ENCODE results near the gene ANKS1A.
"Not testable (repeated sequence)": the region's sequence is repeated elsewhere in the genome, so short reads cannot be mapped to it uniquely, and the experiment has no call there.

ANKS1A gene

DNA sequence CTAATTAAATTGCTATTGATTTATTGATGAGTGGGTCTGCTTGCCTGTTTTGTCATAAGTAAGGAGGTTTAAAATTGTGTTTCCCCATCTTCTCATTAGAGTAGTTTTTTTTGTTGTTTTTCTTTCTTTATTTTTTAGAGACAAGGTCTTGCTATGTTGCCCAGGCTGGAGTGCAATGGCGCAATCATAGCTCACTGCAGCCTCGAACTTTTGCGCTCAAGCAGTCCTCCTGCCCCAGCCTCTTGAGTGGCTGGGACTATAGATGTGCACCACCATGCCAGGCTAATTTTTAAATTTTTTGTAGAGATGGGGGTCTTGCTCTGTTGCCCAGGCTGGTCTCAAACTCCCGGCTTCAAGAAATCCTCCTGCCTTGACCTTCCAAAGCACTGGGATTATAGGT lies 31.0 kb downstream of the ANKS1A start:
- no peak for DNase-seq

DNA sequence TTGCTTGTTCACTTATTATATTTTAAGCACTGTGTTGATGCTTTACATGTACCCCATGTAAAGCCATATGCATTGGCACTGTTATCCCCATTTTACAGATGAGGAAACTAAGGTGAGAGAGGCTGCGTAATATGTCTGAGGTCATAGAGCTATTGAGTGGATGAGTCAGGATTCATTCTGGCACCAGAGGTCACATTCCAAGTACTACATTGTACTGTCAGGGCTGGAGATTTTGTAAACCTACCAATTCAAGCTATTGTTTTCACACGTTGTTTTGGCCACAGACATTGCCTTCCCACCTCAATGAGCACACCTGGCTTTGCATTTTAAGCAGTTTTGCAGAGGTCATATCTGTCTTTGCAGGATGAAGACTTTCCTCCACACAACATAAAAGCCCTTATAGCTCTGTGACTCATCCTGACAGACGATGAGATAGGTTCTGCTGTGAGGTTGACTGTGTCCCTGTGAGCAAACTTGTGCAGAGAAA lies 33.2 kb downstream of the ANKS1A start:
- no peak for DNase-seq

DNA sequence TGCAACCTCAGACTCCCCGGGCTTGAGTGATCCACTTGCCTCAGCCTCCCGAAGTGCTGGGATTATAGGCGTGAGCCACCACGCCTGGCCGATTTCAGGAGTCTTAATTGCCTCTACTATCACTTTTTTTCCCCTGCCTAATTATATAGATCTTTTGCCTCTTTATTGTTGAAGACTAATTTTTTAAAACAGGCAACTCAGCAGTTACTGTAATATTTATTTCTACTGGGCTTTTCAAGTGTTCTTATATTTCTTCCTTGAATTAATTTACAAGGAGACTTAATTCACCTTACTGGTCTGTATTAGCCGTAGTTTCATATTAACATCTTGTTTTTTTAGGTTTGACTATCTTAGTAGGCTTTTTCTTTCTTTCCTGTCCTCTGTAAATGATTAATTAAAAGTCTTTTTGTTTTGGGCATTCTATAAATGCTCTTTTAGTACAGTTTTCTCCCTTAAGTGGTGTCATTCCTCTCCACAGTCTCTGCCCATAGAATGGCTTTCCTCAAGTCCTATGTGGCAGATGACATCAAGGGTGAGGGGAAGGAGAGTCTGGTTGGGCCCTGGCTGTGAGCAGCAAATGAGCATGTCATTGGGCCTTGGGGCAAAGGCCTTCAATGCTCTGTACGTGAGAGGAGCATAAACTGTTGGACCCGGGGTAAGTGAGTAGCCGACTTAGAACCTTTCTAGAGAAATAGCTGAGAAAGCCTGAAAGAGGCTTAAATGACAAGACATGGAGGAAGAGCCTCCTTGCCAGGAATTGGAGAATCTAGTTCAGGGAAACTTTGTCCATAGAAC lies 36.0 kb downstream of the ANKS1A start:
- DNase-seq: no peak

DNA sequence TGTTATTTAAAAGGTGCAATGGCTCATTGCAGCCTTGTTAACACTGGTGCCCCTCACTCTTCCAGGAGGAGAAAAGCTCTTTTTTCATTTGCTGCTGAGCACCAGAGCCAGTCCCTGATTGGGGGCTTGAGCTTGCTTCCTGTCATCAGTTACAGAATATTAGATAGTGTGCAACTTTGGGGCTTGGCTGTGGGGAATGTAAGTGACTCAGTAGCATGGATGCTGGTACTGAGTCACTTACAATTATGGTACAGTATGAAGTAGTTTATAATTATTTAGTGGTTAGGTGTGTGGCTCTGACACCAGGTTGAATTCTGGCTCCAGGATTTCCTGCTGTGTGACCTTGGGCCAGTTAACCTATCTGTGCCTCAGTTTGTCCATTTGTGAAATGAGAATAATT lies 37.6 kb downstream of the ANKS1A start:
- DNase-seq: no peak

DNA sequence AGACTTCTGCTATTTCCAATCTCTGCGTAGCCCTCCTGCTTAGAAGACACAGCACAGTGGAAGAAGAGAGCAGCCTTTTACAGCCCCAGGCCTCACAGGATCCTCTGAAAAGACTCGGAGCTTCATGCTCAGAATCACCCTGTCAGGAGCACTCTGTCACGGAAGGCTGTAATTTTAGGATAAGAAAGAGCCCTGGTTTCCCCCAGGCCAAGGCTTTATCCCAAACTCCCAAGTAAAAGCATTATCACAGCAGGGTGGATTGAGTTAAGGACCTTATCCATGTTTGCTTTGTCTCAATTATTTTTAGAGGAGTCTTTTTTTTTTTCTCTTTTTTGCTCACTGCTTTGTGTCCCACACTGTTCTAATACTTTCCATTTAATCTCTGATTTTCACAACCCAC lies 39.2 kb downstream of the ANKS1A start:
- DNase-seq: no peak

DNA sequence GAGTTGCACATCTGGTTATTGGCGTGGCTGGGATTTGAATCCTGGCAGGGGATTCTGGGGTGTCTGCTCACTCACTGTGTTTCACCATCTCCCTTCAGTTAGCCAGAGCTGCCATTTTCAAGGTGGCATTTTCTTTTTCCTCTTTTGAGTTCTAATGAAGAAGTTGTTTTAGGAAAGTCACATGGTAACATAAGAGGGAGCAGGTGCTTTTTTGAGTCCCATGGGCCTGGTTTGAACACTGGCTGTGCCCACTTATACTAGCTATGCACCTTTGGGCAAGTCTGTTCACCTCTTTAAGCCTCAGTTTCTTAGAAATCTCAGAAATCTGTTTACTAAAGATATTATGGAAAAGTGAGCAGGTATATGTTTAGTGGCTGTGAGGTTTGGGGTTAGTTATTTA lies 39.6 kb downstream of the ANKS1A start:
- DNase-seq: peak; percentile 37

DNA sequence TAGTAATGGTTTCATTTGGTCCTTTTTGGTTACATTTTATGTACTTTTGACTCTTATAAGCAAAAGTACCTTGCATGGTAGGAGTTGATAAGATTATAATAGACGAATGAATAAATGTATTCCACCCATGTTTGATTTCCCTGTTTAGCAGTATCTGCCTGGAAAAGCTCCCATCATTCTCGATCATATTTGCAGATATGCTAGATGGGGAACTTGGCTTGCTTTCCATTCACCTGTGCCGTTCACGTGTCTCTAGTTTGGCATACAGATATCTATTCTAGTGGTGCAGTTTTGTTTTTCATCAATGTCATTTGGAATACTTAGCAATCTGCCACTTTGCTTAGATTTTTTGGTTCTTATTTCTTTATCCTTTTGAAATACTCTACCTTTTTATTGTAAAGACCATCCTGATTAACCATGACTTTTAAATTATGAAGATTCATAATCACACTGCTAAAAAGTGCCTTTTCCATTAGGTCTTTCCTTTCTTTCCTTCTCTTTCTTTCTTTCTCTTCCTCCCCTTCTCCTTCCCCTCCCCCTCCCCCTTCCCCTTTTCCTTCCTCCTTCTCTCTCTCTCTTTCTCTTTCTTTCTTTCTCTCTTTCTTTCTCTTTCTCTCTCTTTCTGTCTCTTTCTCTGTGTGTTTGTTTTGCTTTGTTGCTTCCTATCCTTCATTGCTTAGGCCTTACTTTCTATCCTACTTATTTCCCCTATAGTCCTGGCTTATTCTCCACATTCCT lies 40.4 kb downstream of the ANKS1A start:
- DNase-seq: no peak

DNA sequence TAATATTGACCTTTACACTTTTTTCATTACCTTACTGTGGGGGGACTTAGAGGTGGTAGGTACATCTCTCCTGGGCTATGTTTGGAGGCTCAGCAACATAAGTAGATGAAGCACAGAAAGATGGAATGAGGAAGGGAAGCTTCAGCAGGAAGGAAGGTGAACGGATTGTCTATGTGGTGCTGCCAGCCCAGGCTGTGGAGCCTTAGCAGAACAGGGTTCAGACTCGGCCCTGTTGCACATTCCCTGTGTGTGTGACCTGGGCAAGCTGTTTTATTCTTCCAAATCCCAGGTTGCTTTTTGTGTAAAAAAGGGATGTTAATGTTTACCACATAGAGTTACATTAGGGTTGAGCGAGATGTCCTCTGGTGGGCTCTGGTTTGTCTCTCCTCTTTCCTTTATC lies 41.2 kb downstream of the ANKS1A start:
- no peak for DNase-seq

DNA sequence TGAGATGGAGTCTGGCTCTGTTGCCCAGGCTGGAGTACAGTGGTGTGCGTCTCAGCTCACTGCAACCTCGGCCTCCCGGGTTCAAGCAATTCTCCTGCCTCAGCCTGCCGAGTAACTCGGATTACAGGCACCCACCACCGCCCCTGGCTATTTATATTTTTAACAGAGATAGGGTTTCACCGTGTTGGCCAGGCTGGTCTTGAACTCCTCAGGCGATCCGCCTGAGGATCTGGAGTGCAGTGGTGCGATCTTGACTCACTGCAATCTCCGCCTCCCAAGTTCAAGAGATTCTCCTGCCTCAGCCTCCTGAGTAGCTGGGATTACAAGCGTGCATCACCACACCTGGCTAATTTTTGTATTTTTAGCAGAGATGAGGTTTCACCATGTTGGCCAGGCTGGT lies 43.1 kb downstream of the ANKS1A start:
- not testable (repeated sequence) for DNase-seq

DNA sequence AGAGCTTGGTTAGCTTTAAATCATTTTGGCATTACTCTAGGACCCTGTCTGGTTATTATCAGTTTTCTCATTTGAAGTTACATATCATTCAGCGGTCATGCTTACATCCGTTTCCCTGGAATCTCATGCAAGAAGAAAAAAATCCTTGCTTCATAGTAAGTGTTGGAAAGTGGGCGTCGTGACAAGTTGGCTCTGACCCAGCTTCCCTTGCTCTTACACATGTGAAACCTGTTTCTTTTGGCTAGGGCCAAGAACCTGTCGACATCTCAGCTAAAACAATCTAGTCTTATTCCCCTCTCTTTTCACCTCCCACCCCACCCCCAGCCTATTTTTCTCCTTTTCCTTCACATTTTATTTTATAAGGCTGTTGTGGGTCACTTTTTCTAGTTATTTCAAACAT lies 45.5 kb downstream of the ANKS1A start:
- DNase-seq: no peak

DNA sequence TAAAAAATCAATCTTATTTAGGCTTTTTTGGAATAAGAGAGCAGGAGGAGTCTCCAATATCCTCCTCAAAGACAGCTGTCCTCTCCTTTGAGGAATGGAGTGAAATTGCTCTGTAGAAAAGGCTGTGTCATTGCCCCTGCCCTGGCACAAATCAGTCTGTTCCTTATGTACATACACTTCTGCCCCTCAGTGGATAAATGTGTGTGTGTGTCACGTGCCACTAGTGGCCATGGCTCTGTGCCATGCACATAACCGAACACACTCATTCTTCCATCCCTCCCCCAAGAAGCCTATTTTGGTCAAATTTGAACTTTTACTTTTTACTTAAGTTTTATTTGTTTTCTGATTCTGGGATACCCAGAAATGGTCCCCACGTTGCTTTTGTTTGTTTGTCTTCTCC lies 49.2 kb downstream of the ANKS1A start:
- DNase-seq: no peak

DNA sequence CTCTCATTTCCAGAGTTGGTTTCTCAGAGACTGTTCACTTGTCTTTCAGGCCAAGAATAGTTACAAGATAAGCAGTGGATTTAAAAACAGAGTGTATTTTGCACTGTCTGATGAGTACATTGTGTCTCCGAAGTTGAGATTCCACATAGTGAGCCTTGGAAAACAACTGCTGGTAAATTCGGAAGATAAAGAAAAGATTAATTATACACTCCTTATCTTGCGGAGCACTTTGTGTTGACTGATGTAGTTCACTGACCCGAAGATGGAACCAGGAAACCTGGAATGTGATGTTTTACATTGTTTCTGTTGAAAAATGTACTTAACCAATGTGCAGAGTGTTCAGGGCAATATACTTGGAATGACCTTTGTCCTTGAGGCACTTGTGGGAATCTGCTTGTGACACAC lies 51.0 kb downstream of the ANKS1A start:
- DNase-seq: no peak

DNA sequence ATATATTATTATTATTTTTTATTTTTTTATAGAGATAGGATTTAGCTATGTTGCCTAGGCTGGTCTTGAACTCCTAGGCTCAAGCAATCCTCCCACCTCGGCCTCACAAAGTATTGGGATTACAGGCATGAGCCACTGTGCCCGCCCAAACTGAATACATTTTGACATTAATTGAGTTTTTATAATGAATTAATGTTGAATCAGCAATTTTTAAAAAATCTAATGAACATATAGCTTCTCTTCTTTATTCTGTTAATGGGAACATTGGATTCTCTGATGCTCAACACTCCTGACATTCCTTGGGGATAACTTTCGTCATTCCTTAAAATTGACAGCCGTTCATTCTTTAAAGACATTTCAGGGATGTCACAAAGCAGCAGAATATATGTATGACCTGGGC lies 52.4 kb downstream of the ANKS1A start:
- DNase-seq: no peak

DNA sequence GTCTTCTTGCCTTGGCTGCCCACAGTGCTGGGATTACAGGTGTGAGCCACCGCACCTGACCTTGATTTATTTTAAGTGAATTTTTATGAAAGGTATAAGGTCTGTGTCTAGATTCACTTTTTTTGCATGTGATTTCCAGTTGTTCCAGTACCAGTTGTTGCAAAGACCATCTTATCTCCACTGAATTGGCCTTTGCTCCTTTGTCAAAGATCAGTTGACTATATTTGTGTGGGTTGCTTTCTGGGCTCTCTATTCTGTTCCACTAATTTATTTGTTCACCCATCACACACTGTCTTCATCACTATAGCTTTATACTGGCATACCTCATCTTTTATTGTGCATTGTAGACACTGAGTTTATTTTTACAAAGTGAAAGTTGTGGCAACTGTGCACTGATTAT lies 56.3 kb downstream of the ANKS1A start:
- DNase-seq: no peak

DNA sequence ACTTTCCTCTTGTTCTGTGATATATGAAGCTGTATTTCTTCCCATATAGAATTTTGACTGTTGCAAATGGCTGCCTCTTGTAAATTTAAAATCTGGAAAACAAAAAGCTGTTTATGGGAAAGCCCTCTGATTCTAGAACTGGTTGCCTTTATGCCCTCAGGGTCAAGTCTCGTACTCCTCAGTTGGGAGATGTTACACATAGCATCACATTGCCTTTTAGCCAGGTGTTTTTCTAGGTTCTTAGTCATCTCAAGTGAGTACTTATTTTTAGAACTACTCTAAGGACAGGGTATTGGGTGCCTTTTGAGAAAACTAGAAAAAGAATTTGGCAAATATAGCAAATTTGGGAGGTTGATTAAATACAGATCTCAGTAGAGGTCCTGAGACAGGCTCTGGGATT lies 58.5 kb downstream of the ANKS1A start:
- DNase-seq: no peak

DNA sequence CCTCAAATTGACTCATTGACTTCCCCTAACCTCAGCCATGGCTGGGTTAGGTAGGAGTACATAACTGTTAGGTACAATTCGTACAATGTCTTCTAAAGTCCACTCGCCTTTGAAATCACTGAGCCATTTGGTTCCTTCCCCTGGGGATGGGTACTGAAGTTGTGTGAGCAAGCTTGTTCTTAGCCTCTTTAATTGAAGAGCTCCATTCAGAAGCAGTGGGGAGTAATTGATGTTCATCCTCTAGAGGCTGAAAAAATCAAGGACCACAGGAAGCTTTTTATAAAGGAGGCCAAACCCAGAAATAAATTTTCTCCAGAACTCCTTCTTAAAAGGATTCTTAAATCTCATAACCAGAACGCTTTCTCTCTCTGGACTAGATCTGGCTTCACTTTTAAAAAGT lies 60.6 kb downstream of the ANKS1A start:
- peak; percentile 38 for DNase-seq

DNA sequence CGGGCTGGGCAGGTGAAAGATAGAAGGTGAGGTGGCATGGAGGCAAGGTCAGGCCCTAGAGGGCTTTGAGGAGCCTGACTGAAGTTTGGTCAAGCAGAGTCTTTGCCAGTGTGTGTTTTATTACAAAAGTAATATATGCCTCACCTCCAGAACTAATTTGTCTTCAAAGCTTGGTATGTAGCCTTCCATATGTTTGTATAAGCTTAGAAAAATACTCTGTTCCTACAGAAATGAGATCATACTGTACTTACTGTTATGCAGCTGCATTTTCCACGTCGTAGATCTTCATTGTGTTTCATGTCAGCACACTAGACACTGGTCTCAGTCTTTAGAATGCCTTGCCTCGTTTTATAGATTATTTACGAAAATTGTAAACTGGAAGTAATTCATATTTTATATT lies 61.8 kb downstream of the ANKS1A start:
- DNase-seq: no peak

DNA sequence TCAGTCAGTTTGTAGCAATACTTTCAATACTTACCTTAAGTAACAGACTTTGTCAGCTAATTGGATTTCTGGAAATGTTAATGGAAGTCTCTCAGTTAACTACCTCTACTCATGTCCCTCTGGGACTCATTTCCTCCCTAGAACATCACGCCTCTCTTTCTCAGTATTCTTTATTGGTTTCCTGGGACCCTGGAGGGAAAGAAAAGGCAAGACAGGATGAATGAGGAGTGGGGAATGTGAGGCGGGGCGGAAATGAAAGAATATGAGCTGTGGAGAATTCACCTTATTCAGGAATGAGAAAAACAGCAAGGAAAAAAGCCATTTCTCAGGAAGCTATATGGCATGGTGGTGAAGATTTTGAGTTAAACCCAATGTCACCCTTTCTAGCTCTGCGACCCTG lies 62.7 kb downstream of the ANKS1A start:
- DNase-seq: no peak

DNA sequence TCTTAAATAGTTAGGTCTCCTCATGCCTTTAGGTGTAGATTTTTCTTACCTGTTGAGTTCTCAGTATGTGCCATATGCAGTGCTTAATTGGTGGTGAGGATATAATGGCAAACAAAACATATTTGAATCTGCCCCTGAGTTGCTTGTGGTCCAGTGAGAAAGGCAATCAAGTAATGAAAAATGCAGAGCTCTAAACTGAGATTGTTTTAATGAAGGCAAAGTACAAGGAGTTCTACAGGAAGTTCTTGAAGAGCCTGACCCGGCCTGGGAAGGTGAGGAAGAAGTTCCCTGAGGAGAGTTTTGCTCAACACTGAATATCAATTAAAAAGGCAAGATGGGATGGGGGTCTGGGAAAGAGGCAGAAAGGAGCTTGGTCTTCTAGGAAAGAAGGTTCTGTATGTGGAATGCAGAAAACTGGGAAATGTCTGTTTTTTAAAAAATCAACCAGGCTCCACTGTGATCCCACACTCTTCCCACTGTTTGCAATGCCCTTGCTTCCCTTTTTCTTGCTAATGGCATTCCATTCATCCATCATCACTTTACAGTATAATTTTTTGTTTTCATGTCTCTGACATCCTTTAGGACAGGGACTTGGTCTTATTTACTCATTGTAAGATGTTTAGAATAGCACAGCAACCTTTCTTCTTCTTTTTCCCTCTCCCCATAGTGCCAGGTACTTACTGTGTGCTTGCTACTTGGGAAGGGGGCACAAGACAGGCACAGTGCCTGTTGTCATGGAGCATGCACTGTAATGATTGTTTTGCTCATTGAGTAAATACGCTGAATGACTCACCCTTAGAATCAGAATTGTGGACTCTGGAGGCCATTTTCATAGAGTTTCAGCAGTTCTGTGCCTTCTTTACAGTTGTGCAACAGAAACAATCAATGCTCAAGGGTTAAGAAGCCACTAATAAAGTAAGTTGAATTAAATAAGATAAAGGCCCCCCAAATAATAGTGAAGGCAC lies 64.3 kb downstream of the ANKS1A start:
- no peak for DNase-seq

DNA sequence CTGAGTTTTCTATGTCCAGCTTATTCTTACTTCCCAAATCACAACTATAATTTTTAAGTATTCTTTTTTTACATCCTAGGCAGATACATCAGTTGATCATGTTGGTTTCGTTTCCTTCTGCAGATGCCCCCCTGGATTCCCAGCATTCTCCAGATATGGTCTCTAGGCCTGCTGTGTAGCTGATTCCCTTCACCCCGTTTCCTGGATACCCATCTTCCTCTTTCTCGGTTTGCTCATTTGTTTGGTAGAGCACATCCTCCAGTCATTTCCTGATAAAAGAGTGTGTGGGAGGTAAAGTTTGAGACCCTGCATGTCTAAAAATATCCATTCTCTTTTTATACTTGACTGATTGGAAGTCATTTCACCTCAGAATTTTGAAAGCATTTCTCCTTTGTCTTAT lies 66.4 kb downstream of the ANKS1A start:
- no peak for DNase-seq

DNA sequence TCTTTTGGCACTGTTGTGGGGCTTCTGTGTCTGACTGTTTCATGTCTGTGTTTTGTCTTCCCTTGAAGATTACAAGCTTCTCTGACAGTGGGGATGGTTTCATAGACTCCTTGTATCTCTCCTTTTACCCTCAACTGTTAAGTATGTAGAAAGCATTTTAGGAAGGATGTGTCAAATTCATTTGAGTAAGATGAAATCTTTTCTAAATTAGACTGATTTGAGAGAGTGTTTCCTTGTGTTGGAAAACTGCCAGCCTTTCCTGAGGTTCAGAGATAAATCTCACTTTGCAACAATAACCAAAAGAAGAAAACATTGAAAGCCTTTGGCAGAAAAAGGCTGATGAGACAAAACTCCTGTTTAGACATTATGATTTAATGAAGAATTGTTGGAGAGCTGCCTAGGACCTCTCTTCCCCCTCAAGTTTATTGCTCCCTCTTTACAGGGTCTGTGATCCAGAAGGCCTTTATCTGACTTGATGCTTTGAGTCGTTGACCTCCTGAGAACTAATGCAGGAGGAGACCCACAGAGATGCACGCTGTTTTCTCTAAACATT lies 68.3 kb downstream of the ANKS1A start:
- DNase-seq: no peak

DNA sequence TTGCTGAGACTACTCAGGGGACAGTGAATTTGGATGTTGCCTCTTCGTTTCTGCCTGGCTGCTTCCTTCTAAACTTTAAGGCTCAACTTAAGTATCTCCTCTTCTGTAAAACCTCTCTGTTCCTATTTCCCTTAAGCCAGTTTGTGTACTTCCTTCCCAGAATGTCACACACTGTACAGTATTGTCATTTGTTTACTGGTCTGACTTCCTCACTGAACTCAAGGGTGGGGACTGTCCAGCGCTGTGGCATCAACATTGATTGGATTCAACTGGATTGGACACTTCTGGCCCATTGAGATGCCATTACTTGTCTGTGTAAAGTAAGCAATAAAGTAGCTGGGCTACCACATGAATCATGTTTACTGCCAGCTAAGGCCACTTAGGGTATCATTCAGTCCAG lies 69.7 kb downstream of the ANKS1A start:
- DNase-seq: no peak

DNA sequence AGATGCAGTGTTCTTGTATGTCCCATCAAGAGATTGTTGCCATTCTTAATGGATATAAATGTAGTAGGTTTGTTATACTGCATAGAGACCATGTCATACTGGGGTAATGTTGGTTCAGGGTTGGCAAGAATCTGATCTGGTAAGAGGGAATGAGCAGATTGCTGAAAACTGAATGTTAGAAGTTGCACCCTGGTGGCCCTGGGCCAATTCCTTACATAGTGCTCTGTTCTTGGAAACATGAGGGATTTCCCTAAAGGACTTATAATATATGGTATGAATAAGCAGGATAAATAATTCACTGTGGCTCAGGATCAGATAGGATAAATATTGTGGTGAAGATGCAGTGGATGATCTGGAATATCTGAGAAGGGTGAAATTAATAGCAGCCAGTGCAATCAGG lies 70.2 kb downstream of the ANKS1A start:
- no peak for DNase-seq
